HUES48 (cell line): ENCODE data around the gene SH3PXD2B.
"Not testable (repeated sequence)": the region's sequence is repeated elsewhere in the genome, so short reads cannot be mapped to it uniquely, and the experiment has no call there.

Experiments
- H3K27ac ChIP-seq: one replicate; pipeline ENCODE4 v1.7.0; 2013; ENCODE audit warnings: low read depth, low read length, inconsistent platforms
- H3K27me3 ChIP-seq: 2 replicates; pipeline ENCODE4 v1.6.1; 2013; ENCODE audit warnings: mild to moderate bottlenecking, low read length; ENCODE audit not compliant: control insufficient read depth, insufficient read depth
- H3K36me3 ChIP-seq: 2 replicates; pipeline ENCODE4 v1.6.1; 2013; ENCODE audit warnings: low read length; ENCODE audit not compliant: control insufficient read depth, insufficient read depth
- H3K4me1 ChIP-seq: 2 replicates; pipeline ENCODE4 v1.6.1; 2013; ENCODE audit warnings: mild to moderate bottlenecking, low read length; ENCODE audit not compliant: control insufficient read depth, insufficient read depth
- H3K4me3 ChIP-seq: 2 replicates; pipeline ENCODE4 v1.5.1; 2013; ENCODE audit warnings: mild to moderate bottlenecking, low read depth, low read length
- H3K9ac ChIP-seq: 2 replicates; pipeline ENCODE4 v1.6.1; 2013; ENCODE audit warnings: mild to moderate bottlenecking, low read depth, low read length, moderate library complexity
- H3K9me3 ChIP-seq: 2 replicates; pipeline ENCODE4 v1.6.1; 2013; ENCODE audit warnings: low read length; ENCODE audit not compliant: control insufficient read depth, insufficient read depth

SH3PXD2B gene

GRCh38 chr5:172303572-172304335, 150.6 kb downstream of the SH3PXD2B start:
- no peak overlapping the region for H3K9ac ChIP-seq
- no peak overlapping the region for H3K27ac ChIP-seq
- H3K36me3 ChIP-seq: no peaks in the 10 kb centered on the region
- H3K27me3 ChIP-seq: no peaks in the 10 kb centered on the region
- H3K4me3 ChIP-seq: no peak overlapping the region
- peaks cover 9% of the 10 kb centered on the region for H3K9me3 ChIP-seq
- H3K4me1 ChIP-seq: no peaks in the 10 kb centered on the region

- H3K4me3 ChIP-seq: no peak overlapping the region
- no peaks in the 10 kb centered on the region for H3K36me3 ChIP-seq
- no peak overlapping the region for H3K27ac ChIP-seq
- H3K9me3 ChIP-seq: peaks cover 9% of the 10 kb centered on the region
- H3K9ac ChIP-seq: no peak overlapping the region
- no peaks in the 10 kb centered on the region for H3K27me3 ChIP-seq
- H3K4me1 ChIP-seq: no peaks in the 10 kb centered on the region
These were observed 151.2 kb downstream of the SH3PXD2B start for GRCh38 chr5:172303162-172303561.

- Histone ChIP-seq H3K27ac (no peak overlapping the region), H3K9me3 (peaks cover 9% of the 10 kb centered on the region), H3K27me3 (no peaks in the 10 kb centered on the region), H3K4me3 (no peak overlapping the region), H3K4me1 (no peaks in the 10 kb centered on the region), H3K9ac (no peak overlapping the region), H3K36me3 (no peaks in the 10 kb centered on the region)
These were observed 152.1 kb downstream of the SH3PXD2B start for GRCh38 chr5:172302047-172302710.

GRCh38 chr5:172299916-172300439, 154.3 kb downstream of the SH3PXD2B start:
- H3K27me3 ChIP-seq: no peaks in the 10 kb centered on the region
- no peaks in the 10 kb centered on the region for H3K4me1 ChIP-seq
- no peak overlapping the region for H3K27ac ChIP-seq
- no peaks in the 10 kb centered on the region for H3K36me3 ChIP-seq
- no peak overlapping the region for H3K4me3 ChIP-seq
- no peak overlapping the region for H3K9ac ChIP-seq
- H3K9me3 ChIP-seq: no peaks in the 10 kb centered on the region

- H3K9ac ChIP-seq: no peak overlapping the region
- no peaks in the 10 kb centered on the region for H3K9me3 ChIP-seq
- H3K4me1 ChIP-seq: no peaks in the 10 kb centered on the region
- H3K36me3 ChIP-seq: no peaks in the 10 kb centered on the region
- H3K27me3 ChIP-seq: no peaks in the 10 kb centered on the region
- H3K27ac ChIP-seq: no peak overlapping the region
- H3K4me3 ChIP-seq: no peak overlapping the region
These were observed 159.5 kb downstream of the SH3PXD2B start for GRCh38 chr5:172294831-172295230.

- H3K27ac ChIP-seq: no peak overlapping the region
- H3K4me3 ChIP-seq: no peak overlapping the region
- H3K27me3 ChIP-seq: no peaks in the 10 kb centered on the region
- H3K9me3 ChIP-seq: no peaks in the 10 kb centered on the region
- H3K9ac ChIP-seq: no peak overlapping the region
- no peaks in the 10 kb centered on the region for H3K4me1 ChIP-seq
- H3K36me3 ChIP-seq: no peaks in the 10 kb centered on the region
These were observed 160.5 kb downstream of the SH3PXD2B start for GRCh38 chr5:172293745-172294342.

- Histone ChIP-seq H3K9ac (no peak overlapping the region), H3K4me1 (no peaks in the 10 kb centered on the region), H3K4me3 (no peak overlapping the region), H3K27ac (no peak overlapping the region), H3K36me3 (no peaks in the 10 kb centered on the region), H3K9me3 (no peaks in the 10 kb centered on the region), H3K27me3 (no peaks in the 10 kb centered on the region)
These were observed 161.1 kb downstream of the SH3PXD2B start for GRCh38 chr5:172293054-172293744.

GRCh38 chr5:172291837-172292236, 162.5 kb downstream of the SH3PXD2B start:
- H3K9ac ChIP-seq, H3K36me3 ChIP-seq: not testable (repeated sequence)

GRCh38 chr5:172288465-172288864, 165.9 kb downstream of the SH3PXD2B start:
- no peaks in the 10 kb centered on the region for H3K36me3 ChIP-seq
- no peaks in the 10 kb centered on the region for H3K27me3 ChIP-seq
- H3K4me3 ChIP-seq: no peak overlapping the region
- peaks cover 12% of the 10 kb centered on the region for H3K4me1 ChIP-seq
- no peak overlapping the region for H3K9ac ChIP-seq
- no peak overlapping the region for H3K27ac ChIP-seq
- H3K9me3 ChIP-seq: no peaks in the 10 kb centered on the region

More at GRCh38 chr5:172291837-172292236, 162.5 kb downstream of the SH3PXD2B start:
- not testable (repeated sequence) for H3K9me3 ChIP-seq, H3K27me3 ChIP-seq, H3K4me1 ChIP-seq, H3K4me3 ChIP-seq, H3K27ac ChIP-seq

GRCh38 chr5:172287140-172287539, 167.2 kb downstream of the SH3PXD2B start:
- H3K4me1 ChIP-seq: peaks cover 13% of the 10 kb centered on the region
- not testable (repeated sequence) for H3K27ac ChIP-seq, H3K27me3 ChIP-seq, H3K9me3 ChIP-seq, H3K36me3 ChIP-seq, H3K9ac ChIP-seq, H3K4me3 ChIP-seq
